Heart right ventricle (tissue), 16 donors: ENCODE data around the gene TTC9B. TPM values are rescaled to one million over a fixed set of nuclear protein-coding genes. Genes with fewer than 3 reads are reported as not detected.

Experiments
- ATAC-seq, 8 donors: fragments of 200-7000 bp; cut with Tn5 transposase; one replicate each; pipeline ENCODE4 v1.9.1; 2020; ENCODE audit warnings: mild to moderate bottlenecking in 8 of 8, moderate library complexity in 8 of 8, moderate number of reproducible peaks in 1 of 8
- DNase-seq, 2 donors: peaks; one replicate each; pipeline ENCODE4 v3.0.0-alpha.2; 2020
- H3K27ac ChIP-seq, 10 donors: fragments of 200-600 bp; sonication (generic) in 2 of 10; one replicate each; pipeline versions ENCODE4 v1.5.0 to v1.8.0; 2020 to 2022; ENCODE audit warnings: mild to moderate bottlenecking in 3 of 10
- H3K27me3 ChIP-seq, 7 donors: fragments of 200-600 bp; one replicate each; pipeline ENCODE4 v1.8.0; 2021 to 2022; ENCODE audit warnings: mild to moderate bottlenecking in 2 of 7
- H3K36me3 ChIP-seq, 9 donors: fragments of 200-600 bp; sonication (generic) in 1 of 9; one replicate each; pipeline versions ENCODE4 v1.5.0 to v1.8.0; 2020 to 2022; ENCODE audit warnings: mild to moderate bottlenecking in 2 of 9
- H3K4me1 ChIP-seq, 9 donors: fragments of 200-600 bp; sonication (generic) in 1 of 9; one replicate each; pipeline versions ENCODE4 v1.5.0 to v1.8.0; 2020 to 2022; ENCODE audit warnings: mild to moderate bottlenecking in 4 of 9
- H3K4me3 ChIP-seq, 10 donors: fragments of 200-600 bp; sonication (generic) in 2 of 10; one replicate each; pipeline versions ENCODE4 v1.5.0 to v1.8.0; 2020 to 2022; ENCODE audit warnings: mild to moderate bottlenecking in 7 of 10, moderate library complexity in 2 of 10
- H3K9me3 ChIP-seq, 11 donors: fragments of 200-600 bp in 10 of 11; sonication (generic) in 2 of 11; one replicate each; pipeline versions ENCODE4 v1.5.0 to v1.8.0; 2013 to 2022; ENCODE audit warnings: mild to moderate bottlenecking in 2 of 11, control low read depth in 1 of 11, moderate library complexity in 1 of 11
- WGBS, 2 donors: extraction: QIAGEN DNeasy Blood & Tissue Kit; methylation state at CpG; one replicate each; pipeline ENCODE4 v1.1.7; 2013; ENCODE audit warnings: inconsistent platforms in 1 of 2; 5-methylcytosine and 5-hydroxymethylcytosine counted together
- intact Hi-C, 10 donors: fragments of 100-400 bp; cut with DNase I; formaldehyde crosslinking; loops; one replicate each; pipeline versions ENCODE4 v1.11.1 to v1.14.2; 2022
- polyA plus RNA-seq, 2 donors: library from polyadenylated mRNA; stranded (reverse); fragments of 200-250 nt; gene quantifications; one replicate each; pipeline ENCODE4 v1.2.3, GENCODE V29; 2013
- total RNA-seq, 10 donors: library from RNA; stranded (reverse); fragmentation: NEBNext Ultra II Directional in 3 of 10; extraction: Animal tissue kit (Norgen Biotek cat#: 25700) in 3 of 10; gene quantifications; one replicate each; pipeline versions ENCODE4 v1.2.1 to v1.2.4, GENCODE V29; 2021 to 2023
- TF ChIP-seq, protein P1 (sequence below), 9 donors: fragments of 200-600 bp; sonication (generic) in 2 of 9; IDR thresholded peaks; one replicate each; pipeline versions ENCODE4 v1.5.0 to v1.8.0; 2021 to 2022; ENCODE audit warnings: antibody characterized with exemption in 9 of 9, mild to moderate bottlenecking in 5 of 9, moderate library complexity in 1 of 9
- donor health status: Arrhythmogenic right ventricular cardiomyopathy.
- donor health status: ischemic (EF 13 %, LVEDD 7.1; RV severe dilation, severe dysfunction).
- donor health status: healthy with polysubstance abuse.
- donor health status: DM: no; HTN: yes; CAD: no.
- donor health status: DM: no; HTN: no; CAD: no.
- donor health status: ischemic (EF 25% LVEDD 6.9; RV normal size, moderate dysfunction).
- donor health status: ischemic (EF 25% LVEDD 5.7; RV mildly dilated, moderate dysfunction).
- donor health status: healthy.
- donor health status: DM: yes; HTN: yes; CAD: no.
- donor health status: Ischemic cardiomyopathy.
- donor health status: ischemic (EF 35%, LVEDD 5.7; RV mildly dilated, moderate dysfunction).
- donor health status: nonischemic (EF 11% LVEDD 7.7; RV severe dilation, severe dysfunction).
- donor health status: DM: yes; HTN: yes; CAD: no.
- donor health status: PGD.
- donor health status: ischemic (EF 29% LVEDD 5.4; RV normal size, mild dysfunction).
- donor health status: nonischemic (EF 23%, LVEDD 6.1; RV moderate dilation, normal function).

The TTC9B gene
- total and polyA plus RNA-seq, 12 donors: not detected

DNA sequence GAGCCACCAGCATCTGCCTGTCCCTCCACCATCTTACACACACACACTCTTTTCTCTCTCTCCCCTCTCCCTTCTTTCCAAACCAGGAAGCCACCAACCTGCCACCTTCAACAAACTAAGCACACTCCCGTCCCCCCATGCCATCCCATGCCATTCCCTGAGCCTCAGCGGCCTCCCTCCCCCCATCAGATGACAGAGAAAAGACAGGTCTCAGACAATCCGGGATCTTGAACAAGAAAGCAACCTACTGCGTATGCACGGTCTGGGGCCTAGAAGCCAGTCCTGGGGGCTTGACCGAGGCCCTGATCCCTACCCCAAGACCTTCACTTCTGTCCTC lies 47.5 kb upstream of the TTC9B start:
- intact Hi-C loops: no loop called here
- 64 to 71% methylated on average over 6 of the region's 6 CpGs for WGBS, 2 donors
- peak in 3 of 8 donors; percentile 1 to 17 (median 10) for ATAC-seq
- Histone ChIP-seq H3K36me3 (peaks cover 0 to 47% (median 7%) of the 10 kb centered on the region in 9 donors), H3K27ac (peak overlapping the region in 9 of 10 donors; percentile 17 to 69 (median 50)), H3K9me3 (no peaks in the 10 kb centered on the region), H3K4me1 (peaks cover 4 to 54% (median 45%) of the 10 kb centered on the region in 9 donors), H3K4me3 (no peak overlapping the region), H3K27me3 (no peaks in the 10 kb centered on the region)
- TF ChIP-seq, protein P1, sequence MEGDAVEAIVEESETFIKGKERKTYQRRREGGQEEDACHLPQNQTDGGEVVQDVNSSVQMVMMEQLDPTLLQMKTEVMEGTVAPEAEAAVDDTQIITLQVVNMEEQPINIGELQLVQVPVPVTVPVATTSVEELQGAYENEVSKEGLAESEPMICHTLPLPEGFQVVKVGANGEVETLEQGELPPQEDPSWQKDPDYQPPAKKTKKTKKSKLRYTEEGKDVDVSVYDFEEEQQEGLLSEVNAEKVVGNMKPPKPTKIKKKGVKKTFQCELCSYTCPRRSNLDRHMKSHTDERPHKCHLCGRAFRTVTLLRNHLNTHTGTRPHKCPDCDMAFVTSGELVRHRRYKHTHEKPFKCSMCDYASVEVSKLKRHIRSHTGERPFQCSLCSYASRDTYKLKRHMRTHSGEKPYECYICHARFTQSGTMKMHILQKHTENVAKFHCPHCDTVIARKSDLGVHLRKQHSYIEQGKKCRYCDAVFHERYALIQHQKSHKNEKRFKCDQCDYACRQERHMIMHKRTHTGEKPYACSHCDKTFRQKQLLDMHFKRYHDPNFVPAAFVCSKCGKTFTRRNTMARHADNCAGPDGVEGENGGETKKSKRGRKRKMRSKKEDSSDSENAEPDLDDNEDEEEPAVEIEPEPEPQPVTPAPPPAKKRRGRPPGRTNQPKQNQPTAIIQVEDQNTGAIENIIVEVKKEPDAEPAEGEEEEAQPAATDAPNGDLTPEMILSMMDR (IDR thresholded peaks at IDR 0.05): no peak
- no peak for DNase-seq

DNA sequence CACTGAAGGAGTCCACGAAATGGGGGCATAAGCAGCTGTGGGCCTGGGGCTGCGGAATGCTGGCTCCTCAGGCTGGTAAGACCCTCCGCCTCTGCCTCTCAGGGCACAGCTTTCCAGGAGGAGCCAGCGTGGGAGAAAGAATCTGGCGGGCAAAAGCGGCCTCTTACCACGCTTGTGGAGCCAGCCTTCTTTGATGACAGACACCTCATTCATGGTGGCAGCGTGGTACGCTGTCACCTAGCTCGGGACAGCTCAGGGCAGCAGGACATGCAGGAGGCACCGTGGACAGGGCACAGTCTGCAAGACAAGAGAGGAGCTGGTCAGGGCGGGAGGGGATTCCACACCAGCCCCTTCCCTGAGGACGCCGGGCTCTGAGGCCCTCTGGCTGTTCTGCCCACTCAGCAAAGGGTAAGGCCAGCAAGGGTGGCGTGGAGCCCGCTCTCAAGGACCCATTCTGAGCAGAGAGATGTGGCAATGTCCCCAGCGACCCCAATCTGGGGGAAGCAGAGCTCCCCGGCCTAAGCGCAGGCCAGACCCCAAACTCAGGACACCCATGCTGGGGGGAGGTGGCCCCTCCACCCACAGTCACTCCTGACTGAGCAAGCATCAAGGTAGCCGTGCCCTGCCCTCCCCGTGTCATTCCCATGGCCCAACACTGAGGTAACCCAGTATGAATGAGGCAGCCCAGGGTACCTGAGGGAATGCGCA lies 47.0 kb upstream of the TTC9B start:
- ATAC-seq (peak in 2 of 8 donors; percentile 3 to 4), DNase-seq (no peak)
- no peak overlapping the region for H3K4me3 ChIP-seq
- intact Hi-C loops: no loop called here
- no peaks in the 10 kb centered on the region for H3K27me3 ChIP-seq
- peak overlapping the region in 2 of 10 donors; percentile 47 to 61 for H3K27ac ChIP-seq
- H3K4me1 ChIP-seq: peaks cover under 1 to 49% (median 40%) of the 10 kb centered on the region in 9 donors
- peaks cover 0 to 42% (median 7%) of the 10 kb centered on the region in 9 donors for H3K36me3 ChIP-seq
- no peaks in the 10 kb centered on the region for H3K9me3 ChIP-seq
- WGBS, 2 donors: 88 to 94% methylated on average over 22 of the region's 22 CpGs
- TF ChIP-seq, protein P1 (IDR thresholded peaks at IDR 0.05): no peak

DNA sequence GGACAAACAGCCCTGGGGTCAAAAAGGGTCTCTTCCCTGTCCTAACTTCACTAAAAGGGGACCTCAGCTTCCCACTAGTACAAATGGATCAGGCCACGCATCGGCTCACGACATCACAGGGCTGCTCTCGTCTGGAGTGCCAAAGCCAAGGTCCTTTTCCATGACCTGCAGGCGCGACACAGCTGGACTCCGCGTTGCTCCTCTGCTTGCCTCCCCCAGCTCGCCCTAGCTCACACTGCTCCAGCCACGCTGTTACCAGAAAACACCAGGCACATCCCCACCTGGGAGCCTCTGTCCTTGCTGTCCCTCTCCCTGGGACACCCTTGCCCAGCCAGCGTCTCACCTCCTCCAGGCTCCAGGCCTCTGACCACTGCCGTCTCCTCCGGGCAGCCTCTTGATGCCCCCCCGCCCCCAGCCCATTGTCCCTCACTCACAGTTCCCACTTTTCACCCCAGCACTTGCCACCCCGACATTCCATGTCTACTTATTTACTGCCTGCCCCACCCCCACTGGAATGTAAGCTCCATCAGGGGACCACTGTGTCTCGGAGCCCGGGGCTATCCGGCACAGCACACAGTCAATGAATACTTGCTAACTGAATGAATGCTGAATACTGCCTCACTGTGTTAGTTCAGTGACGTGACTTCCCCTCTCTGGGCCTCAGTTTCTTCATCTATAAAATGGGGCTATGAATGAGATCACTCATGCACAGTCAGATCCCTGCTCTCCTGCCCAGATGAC lies 46.3 kb upstream of the TTC9B start:
- H3K4me1 ChIP-seq: peaks cover 0 to 44% (median 33%) of the 10 kb centered on the region in 9 donors
- H3K36me3 ChIP-seq: peaks cover 0 to 41% (median 7%) of the 10 kb centered on the region in 9 donors
- TF ChIP-seq, protein P1 (IDR thresholded peaks at IDR 0.05): no peak
- H3K9me3 ChIP-seq: no peaks in the 10 kb centered on the region
- H3K27ac ChIP-seq: no peak overlapping the region
- intact Hi-C loops: no loop called here
- H3K4me3 ChIP-seq: no peak overlapping the region
- DNase-seq (no peak), ATAC-seq (no peak)
- no peaks in the 10 kb centered on the region for H3K27me3 ChIP-seq
- 78 to 80% methylated on average over 19 of the region's 19 CpGs for WGBS, 2 donors

DNA sequence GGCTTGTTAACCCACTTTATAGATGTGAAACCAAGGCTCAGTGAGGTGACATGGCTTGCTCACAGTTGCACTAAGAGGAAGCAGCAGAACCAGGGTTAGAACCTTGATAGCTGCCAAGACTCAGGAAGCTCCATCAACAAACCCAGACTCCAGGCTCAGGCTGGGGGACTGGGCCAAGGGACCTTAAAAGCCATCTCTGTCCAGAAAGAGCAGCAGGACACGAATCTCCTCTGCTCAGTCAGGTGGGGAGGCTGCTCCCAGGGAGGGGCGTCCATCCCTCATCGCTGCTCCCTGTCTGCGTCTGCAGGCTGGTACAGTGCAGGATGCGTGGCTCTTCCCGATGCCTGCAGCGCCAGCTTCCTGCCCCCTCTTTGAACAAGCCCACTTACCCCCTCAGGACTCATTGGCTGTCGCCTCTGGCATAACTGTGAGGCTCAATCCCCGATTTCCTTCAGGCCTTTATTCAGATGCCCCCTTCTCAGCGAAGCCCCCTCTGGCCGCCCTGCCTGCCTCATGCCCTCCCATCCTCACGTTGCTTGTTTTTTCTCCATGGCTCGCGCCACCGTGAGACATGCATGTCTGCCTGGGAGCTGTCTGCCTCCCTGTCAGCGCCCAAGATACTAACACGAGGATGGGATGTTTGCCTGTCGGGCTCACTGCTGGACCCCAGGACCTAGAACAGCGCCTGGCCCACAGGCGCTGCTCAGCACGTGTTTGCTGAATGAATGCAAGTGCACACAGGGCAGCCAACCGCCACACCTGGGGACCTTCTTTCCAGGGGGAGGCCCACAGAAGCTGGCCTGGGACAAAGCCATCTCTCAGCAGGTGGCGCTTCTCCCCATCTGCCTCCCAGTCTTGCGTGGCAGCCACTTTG lies 45.5 kb upstream of the TTC9B start:
- ATAC-seq: no peak
- Histone ChIP-seq H3K36me3 (peaks cover 0 to 41% (median 7%) of the 10 kb centered on the region in 9 donors), H3K4me3 (no peak overlapping the region), H3K4me1 (peaks cover 0 to 44% (median 31%) of the 10 kb centered on the region in 9 donors), H3K27ac (no peak overlapping the region), H3K27me3 (no peaks in the 10 kb centered on the region), H3K9me3 (no peaks in the 10 kb centered on the region)
- WGBS, 2 donors: 75 to 85% methylated on average over 24 of the region's 24 CpGs
- TF ChIP-seq, protein P1 (IDR thresholded peaks at IDR 0.05): no peak
- no peak for DNase-seq
- intact Hi-C loops: no loop called here
